Urinary bladder (tissue), 4 donors: ENCODE results near the gene GREM2. TPM values are rescaled to one million over a fixed set of nuclear protein-coding genes. Genes with fewer than 3 reads are reported as not detected.

Source experiments
- DNase-seq: peaks from one replicate; pipeline ENCODE4 v3.0.0-alpha.2; 2015; ENCODE audit errors: extremely low spot score
- H3K27ac ChIP-seq: one replicate; pipeline ENCODE4 v1.5.1; 2013; ENCODE audit warnings: low read depth, mild to moderate bottlenecking, moderate library complexity
- H3K36me3 ChIP-seq: one replicate; pipeline ENCODE4 v1.6.1; 2013; ENCODE audit warnings: mild to moderate bottlenecking, moderate library complexity; ENCODE audit not compliant: insufficient read depth
- H3K4me1 ChIP-seq: one replicate; pipeline ENCODE4 v1.6.1; 2013; ENCODE audit warnings: mild to moderate bottlenecking, moderate library complexity; ENCODE audit not compliant: insufficient read depth
- H3K4me3 ChIP-seq: one replicate; pipeline ENCODE4 v1.5.1; 2013; ENCODE audit warnings: low read depth, low read length
- WGBS: extraction: QIAGEN DNeasy Blood & Tissue Kit; methylation state at CpG from one replicate; pipeline ENCODE4 v1.1.7; 2013; 5-methylcytosine and 5-hydroxymethylcytosine counted together
- polyA plus RNA-seq: library from polyadenylated mRNA; stranded (reverse); fragments of 200-250 nt; gene quantifications from one replicate; pipeline ENCODE4 v1.2.3, GENCODE V29; 2013
- small RNA-seq: library from RNA; depleted of rRNA; stranded (forward); fragments of <200 nt; gene quantifications from one replicate; pipeline ENCODE3, GENCODE V24; 2014
- total RNA-seq: library from RNA; depleted of rRNA; stranded (reverse); fragments of >200 nt; gene quantifications from one replicate; pipeline ENCODE4 v1.2.3, GENCODE V29; 2014
- donor health status: healthy with polysubstance abuse.
- donor health status: healthy.

The GREM2 gene
- total and polyA plus RNA-seq, 2 donors: 4.7 to 9.0 TPM

DNA sequence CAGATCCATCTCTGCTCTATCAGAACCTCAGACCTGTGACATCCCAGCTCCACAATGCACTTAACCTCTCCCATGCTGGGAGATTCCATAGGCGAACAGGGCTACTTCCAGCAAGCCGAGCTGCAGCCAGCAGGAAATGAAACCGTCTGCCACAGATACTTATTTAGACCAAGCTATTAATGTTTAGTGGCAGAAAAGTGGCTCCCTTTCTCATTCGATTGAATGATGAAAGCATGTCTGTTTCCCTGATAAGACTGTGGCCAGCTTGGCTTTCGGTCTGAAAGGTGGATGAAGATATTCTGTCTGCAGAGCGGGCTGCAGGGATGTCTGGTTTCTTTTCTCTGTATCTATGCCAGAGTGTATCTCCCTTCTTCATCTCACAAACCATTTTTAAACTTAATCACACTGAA is 146.4 kb downstream of the GREM2 start:
- no peak for DNase-seq
- Histone ChIP-seq H3K36me3 (no peaks in the 10 kb centered on the region), H3K27ac (no peak overlapping the region), H3K4me1 (no peaks in the 10 kb centered on the region), H3K4me3 (no peak overlapping the region)
- 24% methylated on average over 6 of the region's 6 CpGs for WGBS

DNA sequence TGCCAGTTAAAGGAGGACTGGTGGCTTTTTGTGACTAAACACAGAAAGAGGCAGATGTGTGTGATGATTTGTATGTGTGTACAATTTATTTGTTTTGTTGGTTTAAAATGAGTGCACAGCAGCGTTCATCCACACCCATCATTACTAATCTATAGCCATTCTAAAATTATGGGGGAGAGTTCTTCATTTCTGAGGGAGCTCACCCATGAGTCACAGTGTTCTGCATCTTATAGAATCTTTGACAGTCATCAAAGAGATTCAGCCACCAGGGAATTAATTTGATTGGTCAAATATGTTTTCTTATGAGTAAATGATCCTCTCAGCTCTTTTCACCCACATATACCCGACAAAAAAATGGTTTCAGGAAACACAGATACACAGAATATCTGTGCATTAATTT is 147.9 kb downstream of the GREM2 start:
- H3K27ac ChIP-seq: no peak overlapping the region
- no peaks in the 10 kb centered on the region for H3K36me3 ChIP-seq
- DNase-seq: no peak
- H3K4me1 ChIP-seq: no peaks in the 10 kb centered on the region
- H3K4me3 ChIP-seq: no peak overlapping the region
- WGBS: 87% methylated on average over 2 of the region's 2 CpGs

DNA sequence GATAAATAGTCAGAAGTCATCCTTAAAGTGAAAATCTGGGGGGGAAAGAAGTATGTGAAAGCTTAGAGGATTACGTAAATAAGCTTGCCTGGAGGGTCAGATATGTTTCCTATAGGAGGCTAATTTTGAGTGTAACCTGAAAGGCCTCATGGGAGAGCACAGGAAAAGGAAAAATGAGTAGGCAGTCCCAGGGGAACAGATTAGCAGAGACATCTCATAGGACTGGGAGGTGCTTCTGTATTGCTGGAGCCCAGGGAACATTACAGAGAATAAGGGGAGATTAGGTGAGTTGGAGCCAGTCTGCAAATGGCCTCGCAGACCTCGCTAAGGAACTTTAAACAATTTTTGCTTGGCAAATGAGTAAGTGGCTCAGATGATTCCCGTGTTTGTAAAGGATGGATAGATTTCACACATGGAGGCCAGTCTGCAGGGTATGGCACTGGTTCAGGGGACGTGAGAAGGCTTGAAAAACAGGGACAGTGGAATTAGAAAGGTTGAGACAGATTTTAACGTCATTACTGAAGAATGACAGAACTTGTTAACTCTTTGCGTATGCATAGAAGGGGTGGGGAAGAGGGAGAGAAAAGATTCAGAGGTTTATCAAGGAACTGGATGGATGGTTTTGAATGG is 149.1 kb downstream of the GREM2 start:
- WGBS: 75% methylated on average over 7 of the region's 7 CpGs
- Histone ChIP-seq H3K27ac (no peak overlapping the region), H3K4me1 (no peaks in the 10 kb centered on the region), H3K4me3 (no peak overlapping the region), H3K36me3 (no peaks in the 10 kb centered on the region)
- no peak for DNase-seq

DNA sequence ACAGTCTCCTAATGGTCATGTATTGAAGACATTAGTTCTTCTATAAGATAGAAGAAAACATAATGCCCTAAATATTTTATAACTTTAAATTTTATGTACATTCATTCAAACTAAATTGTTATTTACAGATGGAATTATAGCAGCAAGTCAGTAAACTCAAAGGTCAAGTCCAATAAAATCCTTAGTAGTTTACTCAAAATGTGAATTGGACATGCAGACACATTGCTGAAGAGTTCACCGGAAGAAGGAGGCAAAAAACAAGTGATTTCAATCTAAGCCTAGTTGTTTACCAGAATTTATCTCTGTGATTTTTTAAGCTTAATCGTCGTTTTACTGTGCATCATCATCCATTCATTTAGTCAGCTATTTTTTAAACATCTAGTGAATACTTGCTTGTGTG is 149.7 kb downstream of the GREM2 start:
- Histone ChIP-seq H3K27ac (no peak overlapping the region), H3K4me1 (no peaks in the 10 kb centered on the region), H3K4me3 (no peak overlapping the region), H3K36me3 (no peaks in the 10 kb centered on the region)
- DNase-seq: no peak
- 44% methylated on average over 3 of the region's 3 CpGs for WGBS

DNA sequence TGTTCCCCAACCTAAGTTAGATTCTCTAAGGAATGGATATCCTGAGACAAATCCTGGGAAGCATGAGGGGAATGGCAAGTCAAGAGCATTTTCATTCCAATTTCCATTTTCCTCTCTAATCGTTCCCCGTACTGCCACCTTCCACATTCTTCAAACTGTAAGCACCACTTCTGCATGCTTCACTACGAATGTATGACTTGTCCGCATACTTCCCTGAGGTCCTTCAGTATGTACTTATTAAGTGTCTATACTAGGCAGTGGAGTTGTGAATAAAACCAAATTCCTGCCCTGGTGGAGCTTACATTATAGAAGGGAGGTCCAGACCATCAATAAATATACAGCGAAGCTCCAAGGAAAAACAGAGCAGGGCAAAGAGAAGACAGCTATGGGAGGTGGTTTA is 154.8 kb downstream of the GREM2 start:
- H3K4me1 ChIP-seq: no peaks in the 10 kb centered on the region
- no peak overlapping the region for H3K27ac ChIP-seq
- no peak for DNase-seq
- H3K36me3 ChIP-seq: no peaks in the 10 kb centered on the region
- H3K4me3 ChIP-seq: no peak overlapping the region
- 93% methylated on average over 5 of the region's 5 CpGs for WGBS

DNA sequence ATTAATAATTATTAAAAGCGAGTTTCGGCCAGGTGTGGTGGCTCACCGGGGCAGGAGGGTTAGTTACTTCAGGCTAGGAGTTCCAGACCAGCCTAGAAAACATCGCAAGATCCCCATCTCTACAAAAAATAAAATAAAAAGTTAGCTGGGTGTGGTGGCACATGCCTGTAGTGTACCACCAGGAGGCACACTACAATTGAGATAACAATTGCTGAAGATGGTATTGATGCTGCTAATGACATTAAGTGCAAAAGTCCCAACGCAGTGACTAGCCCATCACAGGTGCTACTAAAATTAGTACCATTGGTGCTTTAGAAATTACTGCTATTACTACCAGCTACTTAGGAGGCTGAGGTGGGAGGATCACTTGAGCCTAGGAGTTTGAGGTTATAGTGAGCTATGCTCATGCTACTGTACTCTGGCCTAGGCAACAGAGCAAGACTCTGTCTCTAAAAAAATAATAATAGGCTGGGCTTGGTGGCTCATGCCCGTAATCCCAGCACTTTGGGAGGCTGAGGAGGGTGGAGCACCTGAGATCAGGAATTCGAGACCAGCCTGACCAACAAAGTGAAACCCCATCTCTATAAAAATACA is 156.6 kb downstream of the GREM2 start:
- Histone ChIP-seq H3K4me1 (no peaks in the 10 kb centered on the region), H3K4me3 (no peak overlapping the region), H3K27ac (no peak overlapping the region), H3K36me3 (no peaks in the 10 kb centered on the region)
- 79% methylated on average over 7 of the region's 7 CpGs for WGBS
- no peak for DNase-seq

DNA sequence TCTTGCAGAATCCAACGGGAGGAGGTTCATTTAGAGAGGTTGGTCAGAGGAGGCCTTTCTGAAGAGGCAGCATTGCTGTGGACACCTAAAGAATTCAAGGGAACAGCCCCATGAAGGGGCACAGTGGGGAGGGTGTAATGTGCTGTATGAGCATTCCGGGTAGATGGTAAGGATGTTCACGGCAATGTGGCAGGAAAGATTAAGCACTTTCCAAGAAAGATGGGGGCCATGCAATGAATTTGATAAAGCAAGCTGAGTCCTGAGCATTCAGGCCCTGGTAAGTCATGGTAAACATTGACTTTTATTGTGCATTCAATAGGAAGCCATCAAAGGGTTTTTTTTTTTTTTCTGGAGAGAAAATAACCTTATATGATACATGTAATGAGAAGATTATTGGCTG is 166.6 kb downstream of the GREM2 start:
- Histone ChIP-seq H3K4me1 (no peaks in the 10 kb centered on the region), H3K36me3 (no peaks in the 10 kb centered on the region), H3K27ac (no peak overlapping the region), H3K4me3 (no peak overlapping the region)
- no peak for DNase-seq
- 81% methylated on average over 3 of the region's 3 CpGs for WGBS

DNA sequence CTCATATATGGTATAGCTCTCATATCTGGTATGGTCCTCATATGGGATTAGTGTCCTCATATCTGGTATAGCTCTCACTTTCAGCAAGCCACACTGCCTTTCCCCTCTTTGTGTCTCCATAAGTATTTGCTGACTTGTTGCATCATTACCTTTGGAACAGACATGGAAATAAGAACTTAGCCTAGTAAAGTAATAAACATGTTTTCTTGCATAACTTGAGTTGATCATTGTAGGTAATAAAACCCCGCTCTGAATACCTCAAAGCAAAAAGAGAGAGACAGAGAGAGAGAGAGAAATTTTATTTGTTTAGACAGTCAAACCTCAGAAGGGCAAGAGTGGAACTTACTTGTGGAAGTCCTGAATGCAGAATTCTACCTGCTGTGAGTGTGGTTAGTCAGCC is 170.3 kb downstream of the GREM2 start:
- 83% methylated on average over 1 of the region's 1 CpG for WGBS

More for the DNA sequence above, 170.3 kb downstream of the GREM2 start:
- Histone ChIP-seq H3K4me3 (no peak overlapping the region), H3K36me3 (no peaks in the 10 kb centered on the region), H3K27ac (no peak overlapping the region), H3K4me1 (no peaks in the 10 kb centered on the region)
- no peak for DNase-seq

Small RNA genes within 50 kb of the gene (small RNA-seq; reads per million reads assigned to genes)
- gene RNU5F-8P: not detected
